OCI-LY1 (cell line): Measurements from ENCODE around the gene EVC2.

Experiments
- H2AFZ ChIP-seq: fragments of 200-600 bp; sonication (generic), shearing (Covaris generic); 2 replicates; pipeline ENCODE4 v1.6.0; 2014; ENCODE audit warnings: antibody characterized with exemption, mild to moderate bottlenecking, low read length
- H3F3A ChIP-seq: fragments of 200-600 bp; sonication (generic), shearing (Covaris generic); 2 replicates; pipeline ENCODE4 v1.6.0; 2014; ENCODE audit warnings: mild to moderate bottlenecking, antibody characterized with exemption, low read length, moderate library complexity; ENCODE audit not compliant: insufficient read depth
- H3K27ac ChIP-seq: fragments of 200-600 bp; sonication (generic); 2 replicates; pipeline ENCODE4 v1.5.1; 2014; ENCODE audit warnings: low read length, mixed run types, mild to moderate bottlenecking, low read depth; ENCODE audit not compliant: poor library complexity, severe bottlenecking
- H3K27me3 ChIP-seq: fragments of 200-600 bp; sonication (generic); 2 replicates; pipeline ENCODE4 v1.6.0; 2014; ENCODE audit warnings: antibody characterized with exemption, mild to moderate bottlenecking, low read length, moderate library complexity; ENCODE audit not compliant: insufficient read depth
- H3K36me3 ChIP-seq: fragments of 200-600 bp; sonication (generic); 2 replicates; pipeline ENCODE4 v1.6.1; 2014; ENCODE audit warnings: mild to moderate bottlenecking, antibody characterized with exemption, low read length, moderate library complexity, mixed read lengths; ENCODE audit not compliant: insufficient read depth
- H3K4me1 ChIP-seq: fragments of 200-600 bp; sonication (generic); 2 replicates; pipeline ENCODE4 v1.5.1; 2014; ENCODE audit warnings: mild to moderate bottlenecking, low read length, moderate library complexity; ENCODE audit not compliant: insufficient read depth, severe bottlenecking
- H3K4me2 ChIP-seq: fragments of 200-600 bp; sonication (generic), shearing (Covaris generic); 2 replicates; pipeline ENCODE4 v1.6.1; 2014; ENCODE audit warnings: low read length
- H3K4me3 ChIP-seq: fragments of 200-600 bp; sonication (generic); 2 replicates; pipeline ENCODE4 v1.5.1; 2014; ENCODE audit warnings: low read length, low read depth, mild to moderate bottlenecking, mixed read lengths; ENCODE audit not compliant: poor library complexity, severe bottlenecking
- H3K79me2 ChIP-seq: fragments of 200-600 bp; shearing (Covaris generic); 2 replicates; pipeline ENCODE4 v1.6.1; 2016; ENCODE audit warnings: mixed run types, low read length, mixed read lengths; ENCODE audit not compliant: insufficient read depth
- H3K9ac ChIP-seq: fragments of 200-600 bp; sonication (generic), shearing (Covaris generic); 2 replicates; pipeline ENCODE4 v1.6.1; 2014; ENCODE audit warnings: mild to moderate bottlenecking, low read length, mixed read lengths
- H3K9me2 ChIP-seq: fragments of 200-600 bp; sonication (generic), shearing (Covaris generic); 2 replicates; pipeline ENCODE4 v1.6.1; 2014; ENCODE audit warnings: low read depth, mild to moderate bottlenecking, low read length, mixed read lengths
- H3K9me3 ChIP-seq: fragments of 200-600 bp; shearing (Covaris generic); 2 replicates; pipeline ENCODE4 v1.6.1; 2014; ENCODE audit warnings: low read length, mixed read lengths
- H4K20me1 ChIP-seq: fragments of 200-600 bp; sonication (generic), shearing (Covaris generic); 2 replicates; pipeline ENCODE4 v1.6.0; 2016; ENCODE audit warnings: mild to moderate bottlenecking, low read length; ENCODE audit not compliant: insufficient read depth
- CTCF ChIP-seq: fragments of 200-600 bp; sonication (generic), shearing (Covaris generic); IDR thresholded peaks from 2 replicates; pipeline ENCODE4 v1.5.1; 2017; ENCODE audit warnings: mild to moderate bottlenecking, antibody characterized with exemption, low read length, moderate library complexity, mixed read lengths
- EZH2 ChIP-seq: fragments of 200-600 bp; sonication (generic), shearing (Covaris generic); IDR thresholded peaks from 2 replicates; pipeline ENCODE4 v1.8.0; 2017; ENCODE audit warnings: borderline replicate concordance, mixed run types, mild to moderate bottlenecking, antibody characterized with exemption, low read length, moderate library complexity, mixed read lengths

Gene EVC2, protein sequence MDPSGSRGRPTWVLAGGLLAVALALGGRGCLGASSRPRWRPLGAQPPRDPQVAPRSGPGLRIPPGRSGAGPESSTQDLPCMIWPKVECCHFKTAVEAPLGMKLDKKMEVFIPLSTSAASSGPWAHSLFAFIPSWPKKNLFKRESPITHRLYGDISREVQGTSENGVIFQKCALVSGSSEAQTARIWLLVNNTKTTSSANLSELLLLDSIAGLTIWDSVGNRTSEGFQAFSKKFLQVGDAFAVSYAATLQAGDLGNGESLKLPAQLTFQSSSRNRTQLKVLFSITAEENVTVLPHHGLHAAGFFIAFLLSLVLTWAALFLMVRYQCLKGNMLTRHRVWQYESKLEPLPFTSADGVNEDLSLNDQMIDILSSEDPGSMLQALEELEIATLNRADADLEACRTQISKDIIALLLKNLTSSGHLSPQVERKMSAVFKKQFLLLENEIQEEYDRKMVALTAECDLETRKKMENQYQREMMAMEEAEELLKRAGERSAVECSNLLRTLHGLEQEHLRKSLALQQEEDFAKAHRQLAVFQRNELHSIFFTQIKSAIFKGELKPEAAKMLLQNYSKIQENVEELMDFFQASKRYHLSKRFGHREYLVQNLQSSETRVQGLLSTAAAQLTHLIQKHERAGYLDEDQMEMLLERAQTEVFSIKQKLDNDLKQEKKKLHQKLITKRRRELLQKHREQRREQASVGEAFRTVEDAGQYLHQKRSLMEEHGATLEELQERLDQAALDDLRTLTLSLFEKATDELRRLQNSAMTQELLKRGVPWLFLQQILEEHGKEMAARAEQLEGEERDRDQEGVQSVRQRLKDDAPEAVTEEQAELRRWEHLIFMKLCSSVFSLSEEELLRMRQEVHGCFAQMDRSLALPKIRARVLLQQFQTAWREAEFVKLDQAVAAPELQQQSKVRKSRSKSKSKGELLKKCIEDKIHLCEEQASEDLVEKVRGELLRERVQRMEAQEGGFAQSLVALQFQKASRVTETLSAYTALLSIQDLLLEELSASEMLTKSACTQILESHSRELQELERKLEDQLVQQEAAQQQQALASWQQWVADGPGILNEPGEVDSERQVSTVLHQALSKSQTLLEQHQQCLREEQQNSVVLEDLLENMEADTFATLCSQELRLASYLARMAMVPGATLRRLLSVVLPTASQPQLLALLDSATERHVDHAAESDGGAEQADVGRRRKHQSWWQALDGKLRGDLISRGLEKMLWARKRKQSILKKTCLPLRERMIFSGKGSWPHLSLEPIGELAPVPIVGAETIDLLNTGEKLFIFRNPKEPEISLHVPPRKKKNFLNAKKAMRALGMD

GRCh38 chr4:5708449-5709206 lies at the start of gene EVC2:
Gene EVC2, minus strand, starts transcription at chr4:5708559. Its CDS starts 46 bp downstream, at chr4:5708513.
- Histone ChIP-seq H3K4me1 (peaks cover 55% of the 10 kb centered on the region), H2AFZ (no peak within 1 kb of the TSS), H3K79me2 (no peaks in the 10 kb centered on the region), H3K4me2 (peak within 1 kb of the TSS; percentile 93), H3F3A (no peaks in the 10 kb centered on the region), H3K27ac (peak within 1 kb of the TSS; percentile 95), H3K27me3 (no peaks in the 10 kb centered on the region), H3K9ac (peak within 1 kb of the TSS; percentile 95), H3K9me2 (no peaks in the 10 kb centered on the region), H3K4me3 (peak within 1 kb of the TSS; percentile 80), H3K9me3 (no peaks in the 10 kb centered on the region), H3K36me3 (peaks cover 7% of the 10 kb centered on the region; the same call in 1 of the 2 replicates), H4K20me1 (no peaks in the 10 kb centered on the region)
- TF ChIP-seq EZH2 (no peak), CTCF (no peak)

DNA sequence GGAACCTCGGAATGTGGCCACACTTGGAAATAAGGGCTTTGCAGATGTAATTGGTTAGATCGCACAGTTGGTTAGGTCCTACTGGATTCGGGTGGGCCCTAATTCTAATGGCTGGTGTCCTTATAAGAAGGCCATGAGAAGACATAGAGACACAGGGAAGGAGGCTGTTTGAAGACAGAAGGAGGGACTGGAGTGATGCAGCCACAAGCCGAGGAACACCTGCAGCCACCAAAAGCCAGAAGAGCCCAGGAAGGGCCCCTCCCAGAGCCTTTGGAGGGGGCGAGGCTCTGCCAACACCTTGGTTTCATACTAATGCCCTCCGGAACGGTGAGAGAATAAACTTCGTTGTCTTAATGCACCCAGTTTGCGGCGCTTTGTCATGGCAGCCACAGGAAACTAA lies 49.6 kb upstream of the EVC2 start:
- H3K79me2 ChIP-seq, result no peaks in the 10 kb centered on the region
- H3K9ac ChIP-seq, result no peak overlapping the region
- H3K4me3 ChIP-seq, result no peak overlapping the region
- H3K9me2 ChIP-seq, result no peaks in the 10 kb centered on the region
- no peaks in the 10 kb centered on the region for H4K20me1 ChIP-seq
- no peaks in the 10 kb centered on the region for H3K36me3 ChIP-seq
- H3K27me3 ChIP-seq, result no peaks in the 10 kb centered on the region
- no peak overlapping the region for H3K4me2 ChIP-seq
- no peaks in the 10 kb centered on the region for H3K9me3 ChIP-seq
- H3F3A ChIP-seq, result no peaks in the 10 kb centered on the region
- H3K27ac ChIP-seq, result no peak overlapping the region
- no peaks in the 10 kb centered on the region for H3K4me1 ChIP-seq
- TF ChIP-seq EZH2, result no peak
- no peak overlapping the region for H2AFZ ChIP-seq

DNA sequence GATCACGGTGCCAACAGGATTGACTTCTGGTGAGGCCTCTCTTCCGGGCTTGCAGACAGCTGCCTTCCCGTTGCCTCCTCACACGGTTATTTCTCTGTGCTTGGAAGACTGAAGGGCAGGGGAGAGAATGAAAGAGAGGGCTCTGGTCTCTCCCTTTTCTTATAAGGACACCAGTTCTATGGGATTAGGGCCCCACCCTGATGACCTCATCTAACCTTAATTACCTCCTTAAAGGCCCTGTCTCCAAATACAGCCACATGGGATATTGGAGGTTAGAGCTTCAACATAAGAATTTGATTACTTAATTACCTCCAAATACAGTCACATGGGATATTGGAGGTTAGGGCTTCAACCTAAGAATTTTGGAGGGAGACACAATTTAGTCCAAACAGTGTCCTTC lies 49.2 kb upstream of the EVC2 start:
- H3K4me3 ChIP-seq, result no peak overlapping the region
- no peak overlapping the region for H3K9ac ChIP-seq
- no peaks in the 10 kb centered on the region for H3K9me2 ChIP-seq
- no peak overlapping the region for H2AFZ ChIP-seq
- TF ChIP-seq EZH2, result no peak
- TF ChIP-seq CTCF, result no peak
- no peak overlapping the region for H3K27ac ChIP-seq
- no peak overlapping the region for H3K4me2 ChIP-seq
- no peaks in the 10 kb centered on the region for H3K27me3 ChIP-seq
- H3K9me3 ChIP-seq, result no peaks in the 10 kb centered on the region
- H3K79me2 ChIP-seq, result no peaks in the 10 kb centered on the region
- H3K4me1 ChIP-seq, result no peaks in the 10 kb centered on the region
- no peaks in the 10 kb centered on the region for H3K36me3 ChIP-seq
- no peaks in the 10 kb centered on the region for H4K20me1 ChIP-seq
- no peaks in the 10 kb centered on the region for H3F3A ChIP-seq
